CD4-positive, alpha-beta T cell treated with Interferon alpha-2 for 1 hour (primary cell): ENCODE results near the gene ZNF287.
A peak's percentile ranks its signal among the peaks of the same experiment; 100 is the strongest.
"Not testable (repeated sequence)": the region's sequence is repeated elsewhere in the genome, so short reads cannot be mapped to it uniquely, and the experiment has no call there.

Source experiments
- DNase-seq, 2 donors: peaks; one replicate each; pipeline ENCODE4 v3.0.0-alpha.2; 2020 to 2022

The ZNF287 gene

GRCh38 chr17:16568541-16569357 is at the start of gene ZNF287:
Gene ZNF287, minus strand, starts transcription at chr17:16569204. Its CDS starts 1,473 bp downstream, at chr17:16567731.
- DNase-seq = peak; percentile 95

- DNase-seq = no peak
Measured at GRCh38 chr17:16617481-16618060, 48.6 kb upstream of the ZNF287 start.

- DNase-seq = no peak
Measured at GRCh38 chr17:16599537-16599936, 30.5 kb upstream of the ZNF287 start.

GRCh38 chr17:16593356-16594102 is 24.5 kb upstream of the ZNF287 start:
- no peak for DNase-seq

GRCh38 chr17:16589097-16589969 is 20.3 kb upstream of the ZNF287 start:
- DNase-seq = peak; percentile 91 to 93

GRCh38 chr17:16585796-16586195 is 16.8 kb upstream of the ZNF287 start:
- no peak for DNase-seq

- DNase-seq = peak; percentile 93 to 94
Measured at GRCh38 chr17:16584273-16584995, 15.4 kb upstream of the ZNF287 start.

- DNase-seq = no peak
Measured at GRCh38 chr17:16583781-16584180, 14.8 kb upstream of the ZNF287 start.

- no peak for DNase-seq
Measured at GRCh38 chr17:16573466-16573865, 4.5 kb upstream of the ZNF287 start.

- no peak for DNase-seq
Measured at GRCh38 chr17:16569358-16569712, 331 bp upstream of the ZNF287 start.

- DNase-seq = no peak
Measured at GRCh38 chr17:16552637-16553045, 16.4 kb downstream of the ZNF287 start.

GRCh38 chr17:16551878-16552636 is 16.9 kb downstream of the ZNF287 start:
- no peak for DNase-seq

GRCh38 chr17:16537130-16537458 is 31.9 kb downstream of the ZNF287 start:
- no peak for DNase-seq

GRCh38 chr17:16534236-16534635 is 34.8 kb downstream of the ZNF287 start:
- no peak for DNase-seq

GRCh38 chr17:16529906-16530305 is 39.1 kb downstream of the ZNF287 start:
- no peak for DNase-seq

GRCh38 chr17:16527298-16527697 is 41.7 kb downstream of the ZNF287 start:
- no peak for DNase-seq

GRCh38 chr17:16525556-16525955 is 43.4 kb downstream of the ZNF287 start:
- not testable (repeated sequence) for DNase-seq

- DNase-seq = peak; percentile 74 to 80
Measured at GRCh38 chr17:16521070-16521727, 47.8 kb downstream of the ZNF287 start.

- no peak for DNase-seq
Measured at GRCh38 chr17:16519021-16519420, 50.0 kb downstream of the ZNF287 start.

- no peak for DNase-seq
Measured at GRCh38 chr17:16517477-16517876, 51.5 kb downstream of the ZNF287 start.

- no peak for DNase-seq
Measured at GRCh38 chr17:16516594-16517051, 52.4 kb downstream of the ZNF287 start.
